Colonic mucosa (tissue), 4 donors: ENCODE data around the gene NCF2. TPM values are rescaled to one million over a fixed set of nuclear protein-coding genes. Genes with fewer than 3 reads are reported as not detected.

Experiments used
- DNase-seq: peaks from one replicate; pipeline ENCODE4 v3.0.0-alpha.2; 2020
- H3K27ac ChIP-seq: fragments of 200-600 bp; one replicate; pipeline ENCODE4 v1.8.0; 2021
- H3K27me3 ChIP-seq: fragments of 200-600 bp; one replicate; pipeline ENCODE4 v1.8.0; 2021
- H3K36me3 ChIP-seq: fragments of 200-600 bp; one replicate; pipeline ENCODE4 v1.8.0; 2021
- H3K4me1 ChIP-seq: fragments of 200-600 bp; one replicate; pipeline ENCODE4 v1.8.0; 2021; ENCODE audit warnings: mild to moderate bottlenecking
- H3K4me3 ChIP-seq: fragments of 200-600 bp; one replicate; pipeline ENCODE4 v1.8.0; 2021
- H3K9ac ChIP-seq, 2 donors: one replicate each; pipeline ENCODE4 v1.7.0; 2013; ENCODE audit warnings: control low read depth in 2 of 2, low read depth in 2 of 2, low read length in 2 of 2
- H3K9me3 ChIP-seq: fragments of 200-600 bp; one replicate; pipeline ENCODE4 v1.8.0; 2021
- CTCF ChIP-seq: fragments of 200-600 bp; IDR thresholded peaks from one replicate; pipeline ENCODE4 v1.8.0; 2022; ENCODE audit warnings: antibody characterized with exemption, mild to moderate bottlenecking
- intact Hi-C: fragments of 100-400 bp; cut with DNase I; formaldehyde crosslinking; loops from one replicate; pipeline ENCODE4 v1.14.1; 2022
- total RNA-seq, 2 donors: library from RNA; stranded (reverse); fragmentation: NEBNext Ultra II Directional in 1 of 2; extraction: Animal tissue kit (Norgen Biotek cat#: 25700) in 1 of 2; gene quantifications; one replicate each; pipeline ENCODE4 v1.2.1, GENCODE V29; 2021
- donor health status: healthy.
- donor health status: DM: no; HTN: no; CAD: no.
- donor health status: DM: no; HTN: no; CAD: no.

Gene NCF2
- total RNA-seq, 2 donors from 2014 or later = 2.5 to 9.1 TPM

GRCh38 chr1:183596500-183596899, 6.2 kb upstream of the NCF2 start:
- no peaks in the 10 kb centered on the region for H3K4me1 ChIP-seq
- intact Hi-C loops = no loop called here
- no peak for DNase-seq
- H3K27ac ChIP-seq = no peak overlapping the region
- H3K9ac ChIP-seq = no peak overlapping the region
- no peaks in the 10 kb centered on the region for H3K27me3 ChIP-seq
- no peaks in the 10 kb centered on the region for H3K36me3 ChIP-seq
- H3K9me3 ChIP-seq = no peaks in the 10 kb centered on the region
- H3K4me3 ChIP-seq = no peak overlapping the region
- TF ChIP-seq CTCF = no peak

DNA sequence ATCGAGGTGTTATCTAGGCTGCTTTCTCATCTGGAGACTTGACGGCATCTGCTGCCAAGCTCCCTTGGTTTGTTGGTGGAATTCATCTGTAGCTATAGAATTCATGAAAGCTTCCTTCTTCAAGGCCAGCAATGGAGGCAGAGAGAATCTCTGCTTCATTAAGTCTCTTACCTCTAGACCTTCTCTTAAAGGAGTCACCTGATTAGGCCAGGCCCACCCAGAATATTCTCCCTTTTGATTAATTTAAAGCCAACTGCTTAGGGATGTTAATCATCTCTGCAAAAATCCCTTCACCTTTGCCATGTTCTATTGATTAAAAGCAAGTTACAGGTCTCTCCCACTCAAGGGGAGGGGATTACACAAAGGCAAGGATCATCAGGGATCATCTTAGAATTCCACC, 5.3 kb upstream of the NCF2 start:
- TF ChIP-seq CTCF = no peak
- Histone ChIP-seq H3K9ac (no peak overlapping the region), H3K4me3 (no peak overlapping the region), H3K36me3 (no peaks in the 10 kb centered on the region), H3K27me3 (no peaks in the 10 kb centered on the region), H3K27ac (no peak overlapping the region), H3K9me3 (no peaks in the 10 kb centered on the region), H3K4me1 (no peaks in the 10 kb centered on the region)
- intact Hi-C loops = no loop called here
- no peak for DNase-seq

DNA sequence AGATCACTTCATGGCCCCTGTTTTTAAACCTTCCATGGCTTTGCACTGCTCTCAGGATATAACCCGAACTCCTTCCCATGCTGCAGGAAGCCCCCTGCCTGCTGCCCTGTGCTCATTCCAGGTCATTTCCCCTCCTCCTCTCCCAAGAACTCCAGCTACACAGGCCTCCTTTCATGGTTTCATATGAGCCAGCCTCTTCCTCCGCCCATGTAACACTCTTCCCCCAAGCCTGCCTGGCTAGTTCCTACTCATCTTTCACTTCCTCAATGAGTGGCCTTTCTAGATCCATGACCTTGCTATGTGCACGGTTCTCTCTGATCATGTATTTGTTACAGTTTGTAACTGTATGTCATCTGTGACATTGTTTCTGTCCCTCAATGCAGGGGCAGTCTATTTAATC, 3.1 kb upstream of the NCF2 start:
- no peak for DNase-seq
- H3K9ac ChIP-seq = no peak overlapping the region
- no peaks in the 10 kb centered on the region for H3K9me3 ChIP-seq
- no peak for TF ChIP-seq CTCF
- intact Hi-C loops = no loop called here
- H3K27ac ChIP-seq = no peak overlapping the region
- H3K4me3 ChIP-seq = no peak overlapping the region
- no peaks in the 10 kb centered on the region for H3K36me3 ChIP-seq
- H3K4me1 ChIP-seq = no peaks in the 10 kb centered on the region
- no peaks in the 10 kb centered on the region for H3K27me3 ChIP-seq

DNA sequence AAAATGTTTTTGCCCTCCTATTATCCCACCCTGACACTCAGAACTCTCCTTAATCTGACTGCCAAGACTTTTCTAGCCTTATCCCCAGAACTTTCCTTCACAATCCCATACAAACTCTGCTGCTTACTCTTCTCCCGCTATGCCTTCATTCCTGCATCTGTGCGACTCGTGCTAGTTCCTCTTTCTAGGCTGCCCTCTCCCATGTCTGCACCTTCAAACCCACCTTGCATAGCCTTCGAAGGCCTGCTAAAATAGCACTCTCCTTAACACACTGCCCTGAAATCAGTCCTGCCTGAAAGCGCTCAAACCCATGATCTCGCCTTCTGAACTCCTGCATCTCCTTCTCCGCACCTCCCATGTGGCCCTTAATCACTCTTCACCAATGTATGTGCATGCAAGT, 2.5 kb upstream of the NCF2 start:
- Histone ChIP-seq H3K4me3 (no peak overlapping the region), H3K27me3 (no peaks in the 10 kb centered on the region), H3K36me3 (no peaks in the 10 kb centered on the region), H3K27ac (no peak overlapping the region), H3K4me1 (no peaks in the 10 kb centered on the region), H3K9me3 (no peaks in the 10 kb centered on the region), H3K9ac (no peak overlapping the region)
- TF ChIP-seq CTCF = no peak
- intact Hi-C loops = no loop called here
- no peak for DNase-seq

DNA sequence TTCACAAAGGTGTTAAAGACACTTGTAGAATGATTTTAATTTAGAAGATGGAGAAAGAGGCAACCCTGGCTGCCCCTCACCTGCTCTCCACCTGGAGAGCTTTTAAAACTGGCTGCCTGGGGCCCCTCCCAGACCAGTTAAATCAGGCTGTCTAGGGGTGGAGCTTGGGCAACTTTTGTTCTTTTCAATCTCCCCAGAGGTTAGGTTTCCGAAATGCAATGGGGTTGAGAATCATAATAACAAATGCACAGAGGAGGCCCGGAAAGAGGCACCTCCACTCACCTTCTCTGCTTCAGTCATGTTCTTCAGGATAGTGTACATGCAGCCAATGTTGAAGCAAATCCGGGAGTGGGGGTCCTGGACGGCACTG, 400 bp downstream of the NCF2 start:
- no peaks in the 10 kb centered on the region for H3K9me3 ChIP-seq
- H3K4me1 ChIP-seq = no peaks in the 10 kb centered on the region
- H3K9ac ChIP-seq = no peak overlapping the region
- no peak overlapping the region for H3K4me3 ChIP-seq
- peak overlapping the region; percentile 47 for H3K27ac ChIP-seq
- H3K36me3 ChIP-seq = no peaks in the 10 kb centered on the region
- TF ChIP-seq CTCF = no peak
- intact Hi-C loops = no loop called here
- H3K27me3 ChIP-seq = no peaks in the 10 kb centered on the region
- no peak for DNase-seq

GRCh38 chr1:183589384-183589783, 875 bp downstream of the NCF2 start:
- H3K27ac ChIP-seq = peak overlapping the region; percentile 47
- H3K4me3 ChIP-seq = no peak overlapping the region
- H3K9me3 ChIP-seq = no peaks in the 10 kb centered on the region
- intact Hi-C loops = no loop called here
- H3K27me3 ChIP-seq = no peaks in the 10 kb centered on the region
- TF ChIP-seq CTCF = no peak
- no peak for DNase-seq
- H3K4me1 ChIP-seq = no peaks in the 10 kb centered on the region
- no peak overlapping the region for H3K9ac ChIP-seq
- no peaks in the 10 kb centered on the region for H3K36me3 ChIP-seq
